ENCODE measurements around the gene NBPF3.
"Not testable (repeated sequence)": the region's sequence is repeated elsewhere in the genome, so short reads cannot be mapped to it uniquely, and the experiment has no call there.

NBPF3 gene

GRCh38 chr1:21439345-21439720 is 604 bp upstream of the NBPF3 start:
- DNase-seq: no peak

- DNase-seq: not testable (repeated sequence)
Measured at GRCh38 chr1:21440630-21441125, 741 bp downstream of the NBPF3 start.

GRCh38 chr1:21446647-21447046 is 6.7 kb downstream of the NBPF3 start:
- DNase-seq: not testable (repeated sequence)

GRCh38 chr1:21447311-21447710 is 7.4 kb downstream of the NBPF3 start:
- no peak for DNase-seq

GRCh38 chr1:21449906-21450305 is 10.0 kb downstream of the NBPF3 start:
- DNase-seq: no peak

- no peak for DNase-seq
Measured at GRCh38 chr1:21451212-21451611, 11.3 kb downstream of the NBPF3 start.

GRCh38 chr1:21451981-21452411 is 12.1 kb downstream of the NBPF3 start:
- DNase-seq: no peak

GRCh38 chr1:21453964-21454614 is 14.2 kb downstream of the NBPF3 start:
- DNase-seq: not testable (repeated sequence)

- DNase-seq: not testable (repeated sequence)
Measured at GRCh38 chr1:21454904-21455303, 15.0 kb downstream of the NBPF3 start.

- no peak for DNase-seq
Measured at GRCh38 chr1:21457654-21458053, 17.7 kb downstream of the NBPF3 start.

- not testable (repeated sequence) for DNase-seq
Measured at GRCh38 chr1:21465127-21465526, 25.2 kb downstream of the NBPF3 start.

- not testable (repeated sequence) for DNase-seq
Measured at GRCh38 chr1:21467946-21468345, 28.0 kb downstream of the NBPF3 start.

- no peak for DNase-seq
Measured at GRCh38 chr1:21468599-21468998, 28.7 kb downstream of the NBPF3 start.

- no peak for DNase-seq
Measured at GRCh38 chr1:21469581-21469980, 29.6 kb downstream of the NBPF3 start.

GRCh38 chr1:21472861-21473260 is 32.9 kb downstream of the NBPF3 start:
- no peak for DNase-seq

GRCh38 chr1:21478356-21478755 is 38.4 kb downstream of the NBPF3 start:
- no peak for DNase-seq

GRCh38 chr1:21483881-21484280 is 43.9 kb downstream of the NBPF3 start:
- not testable (repeated sequence) for DNase-seq

- DNase-seq: no peak
Measured at GRCh38 chr1:21489146-21489545, 49.2 kb downstream of the NBPF3 start.

- DNase-seq: no peak
Measured at GRCh38 chr1:21490774-21491487, 51.0 kb downstream of the NBPF3 start.

- no peak for DNase-seq
Measured at GRCh38 chr1:21491488-21492355, 51.8 kb downstream of the NBPF3 start.

GRCh38 chr1:21492356-21492625 is 52.4 kb downstream of the NBPF3 start:
- DNase-seq: no peak

GRCh38 chr1:21494196-21494595 is 54.3 kb downstream of the NBPF3 start:
- DNase-seq: no peak

GRCh38 chr1:21495225-21495820 is 55.4 kb downstream of the NBPF3 start:
- no peak for DNase-seq

All from effector CD8-positive, alpha-beta T cell (primary cell).